Muscle layer of colon (tissue), 2 donors: ENCODE results near the gene GUCY2D.

Experiments
- H3K27ac ChIP-seq: one replicate; pipeline ENCODE4 v1.7.0; 2013; ENCODE audit warnings: low read depth, mild to moderate bottlenecking, low read length, moderate library complexity
- H3K27me3 ChIP-seq, 2 donors: one replicate each; pipeline ENCODE4 v1.7.0; 2013; ENCODE audit warnings: low read length in 2 of 2, mild to moderate bottlenecking in 2 of 2; ENCODE audit not compliant: insufficient read depth in 2 of 2, control insufficient read depth in 1 of 2
- H3K36me3 ChIP-seq: one replicate; pipeline ENCODE4 v1.7.0; 2013; ENCODE audit warnings: mild to moderate bottlenecking, low read length; ENCODE audit not compliant: insufficient read depth
- H3K4me1 ChIP-seq: one replicate; pipeline ENCODE4 v1.7.0; 2013; ENCODE audit warnings: mild to moderate bottlenecking, low read length; ENCODE audit not compliant: insufficient read depth
- H3K4me3 ChIP-seq, 2 donors: one replicate each; pipeline ENCODE4 v1.7.0; 2013; ENCODE audit warnings: low read length in 2 of 2, low read depth in 1 of 2, mild to moderate bottlenecking in 1 of 2, moderate library complexity in 1 of 2
- H3K9ac ChIP-seq: one replicate; pipeline ENCODE4 v1.7.0; 2013; ENCODE audit warnings: low read length
- H3K9me3 ChIP-seq: one replicate; pipeline ENCODE4 v1.7.0; 2013; ENCODE audit warnings: mild to moderate bottlenecking, low read length
- donor health status: abdominal sarcoma.
- donor health status: Adenocarcinoma of cecum.

Gene GUCY2D

GRCh38 chr17:8012045-8012580 is 9.7 kb downstream of the GUCY2D start:
- H3K4me1 ChIP-seq: peaks cover 12% of the 10 kb centered on the region
- H3K4me3 ChIP-seq: no peak overlapping the region
- H3K36me3 ChIP-seq: no peaks in the 10 kb centered on the region
- peaks cover 7 to 33% of the 10 kb centered on the region in 2 donors for H3K27me3 ChIP-seq
- H3K27ac ChIP-seq: no peak overlapping the region
- H3K9ac ChIP-seq: no peak overlapping the region
- no peaks in the 10 kb centered on the region for H3K9me3 ChIP-seq

GRCh38 chr17:8012996-8013640 is 10.7 kb downstream of the GUCY2D start:
- Histone ChIP-seq H3K9me3 (no peaks in the 10 kb centered on the region), H3K27me3 (peaks cover 7 to 29% of the 10 kb centered on the region in 2 donors), H3K9ac (no peak overlapping the region), H3K36me3 (no peaks in the 10 kb centered on the region), H3K4me1 (peaks cover 12% of the 10 kb centered on the region), H3K27ac (no peak overlapping the region), H3K4me3 (no peak overlapping the region)

DNA sequence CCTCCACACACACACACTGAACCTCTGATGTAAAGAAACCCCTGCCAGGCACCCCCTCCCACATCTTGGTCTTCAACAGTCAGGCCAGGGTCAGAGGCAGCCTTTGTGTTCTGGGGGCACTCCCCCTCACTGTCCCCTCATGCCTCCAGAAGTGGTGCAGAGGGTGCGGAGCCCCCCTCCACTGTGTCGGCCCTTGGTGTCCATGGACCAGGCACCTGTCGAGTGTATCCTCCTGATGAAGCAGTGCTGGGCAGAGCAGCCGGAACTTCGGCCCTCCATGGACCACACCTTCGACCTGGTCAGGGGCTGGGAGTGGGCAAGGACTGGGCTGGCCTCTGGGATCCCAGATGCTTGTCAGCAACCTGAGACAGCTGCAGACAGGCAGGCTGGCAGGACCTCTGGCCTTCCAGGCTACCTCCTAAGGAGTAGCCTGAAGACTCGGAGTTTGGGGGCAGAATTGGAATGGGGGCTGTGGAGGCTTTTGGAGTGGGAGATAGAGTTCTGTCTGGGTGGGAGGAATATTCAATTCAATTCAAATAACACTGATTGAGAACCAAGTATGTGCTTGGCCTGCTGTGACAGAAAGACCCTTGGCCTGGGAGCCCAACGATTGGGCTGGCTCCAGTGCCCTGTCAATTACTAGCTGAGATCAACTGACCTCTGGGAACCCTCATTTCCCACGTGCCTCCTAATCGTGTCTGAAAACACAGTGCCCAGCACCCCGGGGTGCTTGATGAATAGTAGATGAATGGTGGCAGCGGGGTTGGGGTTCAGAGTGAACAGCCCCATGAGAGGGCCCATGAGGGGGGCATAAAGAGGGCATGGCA is 11.5 kb downstream of the GUCY2D start:
- Histone ChIP-seq H3K27me3 (peaks cover 7 to 29% of the 10 kb centered on the region in 2 donors), H3K27ac (no peak overlapping the region), H3K36me3 (no peaks in the 10 kb centered on the region), H3K9me3 (no peaks in the 10 kb centered on the region), H3K4me3 (no peak overlapping the region), H3K9ac (no peak overlapping the region), H3K4me1 (peaks cover 12% of the 10 kb centered on the region)

- H3K27ac ChIP-seq: no peak overlapping the region
- peaks cover 7 to 29% of the 10 kb centered on the region in 2 donors for H3K27me3 ChIP-seq
- peaks cover 12% of the 10 kb centered on the region for H3K4me1 ChIP-seq
Measured at GRCh38 chr17:8014558-8014850, 12.1 kb downstream of the GUCY2D start.

GRCh38 chr17:8015236-8015956 is 13.0 kb downstream of the GUCY2D start:
- Histone ChIP-seq H3K9ac (no peak overlapping the region), H3K27ac (no peak overlapping the region), H3K4me3 (no peak overlapping the region), H3K27me3 (peaks cover 7 to 29% of the 10 kb centered on the region in 2 donors), H3K9me3 (no peaks in the 10 kb centered on the region), H3K36me3 (no peaks in the 10 kb centered on the region), H3K4me1 (peaks cover 12% of the 10 kb centered on the region)

More at GRCh38 chr17:8014558-8014850, 12.1 kb downstream of the GUCY2D start:
- Histone ChIP-seq H3K36me3 (no peaks in the 10 kb centered on the region), H3K9me3 (no peaks in the 10 kb centered on the region), H3K9ac (no peak overlapping the region), H3K4me3 (no peak overlapping the region)

DNA sequence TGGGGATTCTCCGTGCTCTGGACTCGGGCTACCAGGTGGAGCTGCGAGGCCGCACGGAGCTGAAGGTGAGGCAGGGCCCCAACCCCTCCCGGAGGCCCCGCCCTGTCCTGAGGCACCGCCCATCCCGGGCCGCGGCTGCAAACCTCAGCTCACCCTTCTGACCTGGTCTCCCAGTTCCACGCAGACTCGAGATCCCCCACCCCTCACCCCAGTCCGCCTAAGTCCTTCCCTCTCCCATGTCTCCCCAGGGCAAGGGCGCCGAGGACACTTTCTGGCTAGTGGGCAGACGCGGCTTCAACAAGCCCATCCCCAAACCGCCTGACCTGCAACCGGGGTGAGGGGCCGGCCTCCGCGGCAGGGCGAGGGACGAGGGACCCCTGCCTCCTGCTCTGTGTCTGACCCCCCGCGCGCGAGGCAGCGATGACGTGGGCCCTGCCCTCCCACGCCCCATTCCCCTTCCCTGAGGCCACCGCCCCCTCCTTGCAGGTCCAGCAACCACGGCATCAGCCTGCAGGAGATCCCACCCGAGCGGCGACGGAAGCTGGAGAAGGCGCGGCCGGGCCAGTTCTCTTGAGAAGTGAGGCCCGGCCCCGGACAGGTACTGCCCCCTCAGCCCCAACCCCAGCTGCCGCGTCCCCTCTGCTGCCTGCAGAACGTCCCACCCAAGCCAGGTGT is 13.7 kb downstream of the GUCY2D start:
- Histone ChIP-seq H3K9ac (no peak overlapping the region), H3K27me3 (peaks cover 7 to 29% of the 10 kb centered on the region in 2 donors)

GRCh38 chr17:8016632-8017424 is 14.4 kb downstream of the GUCY2D start:
- peaks cover 12% of the 10 kb centered on the region for H3K4me1 ChIP-seq
- H3K4me3 ChIP-seq: peak overlapping the region; percentile 21 to 24
- no peak overlapping the region for H3K9ac ChIP-seq
- peaks cover 7 to 29% of the 10 kb centered on the region in 2 donors for H3K27me3 ChIP-seq
- no peaks in the 10 kb centered on the region for H3K36me3 ChIP-seq
- no peaks in the 10 kb centered on the region for H3K9me3 ChIP-seq
- H3K27ac ChIP-seq: no peak overlapping the region

More for the DNA sequence above, 13.7 kb downstream of the GUCY2D start:
- peak overlapping the region; percentile 21 to 24 for H3K4me3 ChIP-seq
- H3K9me3 ChIP-seq: no peaks in the 10 kb centered on the region
- no peak overlapping the region for H3K27ac ChIP-seq
- peaks cover 12% of the 10 kb centered on the region for H3K4me1 ChIP-seq
- H3K36me3 ChIP-seq: no peaks in the 10 kb centered on the region

- Histone ChIP-seq H3K36me3 (no peaks in the 10 kb centered on the region), H3K27ac (no peak overlapping the region), H3K4me3 (no peak overlapping the region), H3K27me3 (peaks cover 7 to 29% of the 10 kb centered on the region in 2 donors), H3K4me1 (peaks cover 12% of the 10 kb centered on the region), H3K9ac (no peak overlapping the region), H3K9me3 (no peaks in the 10 kb centered on the region)
Measured at GRCh38 chr17:8018436-8018835, 16.0 kb downstream of the GUCY2D start.

DNA sequence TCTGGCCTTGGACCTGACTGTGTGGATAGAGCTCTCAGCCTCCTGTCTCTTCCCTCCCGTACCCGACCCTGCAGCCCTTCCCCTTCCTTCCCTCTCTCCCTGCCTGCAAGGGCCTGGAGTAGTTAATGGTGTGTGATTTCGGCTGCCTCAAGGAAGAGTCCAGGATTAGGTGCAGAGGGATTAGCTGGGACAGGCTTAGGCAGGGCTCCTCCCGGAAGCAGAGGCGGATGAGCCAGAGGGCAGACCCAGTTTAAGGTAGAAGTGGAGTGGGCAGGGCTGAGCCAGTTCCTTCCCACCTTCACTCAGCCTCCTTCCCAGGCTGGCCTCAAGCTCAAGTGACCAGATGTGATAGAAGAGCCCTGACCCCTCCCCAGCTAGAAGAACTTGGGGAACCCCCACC is 16.8 kb downstream of the GUCY2D start:
- no peak overlapping the region for H3K4me3 ChIP-seq
- H3K4me1 ChIP-seq: peaks cover 12% of the 10 kb centered on the region
- peaks cover 7 to 23% of the 10 kb centered on the region in 2 donors for H3K27me3 ChIP-seq
- H3K9me3 ChIP-seq: no peaks in the 10 kb centered on the region
- H3K27ac ChIP-seq: no peak overlapping the region
- H3K36me3 ChIP-seq: no peaks in the 10 kb centered on the region
- no peak overlapping the region for H3K9ac ChIP-seq
